PC-9 (cell line): Measurements from ENCODE around the gene UQCRC1. TPM values are rescaled to one million over a fixed set of nuclear protein-coding genes. Genes with fewer than 3 reads are reported as not detected.

ENCODE experiments used
- BruUV-seq: library from RNA; stranded (reverse); fragments of 400-500 nt; replicated peaks from 2 replicates; lab custom pipeline; 2021; lab: Mats Ljungman, UMichigan
- CTCF ChIA-PET: fragments of 300-600 bp; sonication (Branson Sonifier 250); formaldehyde crosslinking; loops from one replicate; lab custom pipeline; 2022; ENCODE audit warnings: antibody characterized with exemption; lab: Charles Lee
- POLR2A ChIA-PET: fragments of 300-600 bp; sonication (Branson Sonifier 250); formaldehyde crosslinking; loops from one replicate; lab custom pipeline; 2022; ENCODE audit warnings: antibody characterized with exemption; ENCODE audit not compliant: unreplicated experiment; lab: Charles Lee
- DNase-seq, 2 experiments: peaks; one replicate each; pipeline versions ENCODE4 v3.0.0 to v3.0.0-alpha.2; 2015 to 2022; ENCODE audit warnings: mixed read lengths in 1 of 2
- H2AFZ ChIP-seq: fragments of 200-600 bp; sonication (generic); 2 replicates; pipeline ENCODE4 v1.8.1; 2017; ENCODE audit warnings: antibody characterized with exemption
- H3F3A ChIP-seq: fragments of 200-600 bp; sonication (generic); 2 replicates; pipeline ENCODE4 v1.8.1; 2017; ENCODE audit warnings: antibody characterized with exemption, mild to moderate bottlenecking, low read depth; ENCODE audit not compliant: insufficient read depth
- H3K27ac ChIP-seq: fragments of 200-600 bp; sonication (generic); 2 replicates; pipeline ENCODE4 v1.6.1; 2016; ENCODE audit warnings: mixed run types
- H3K27me3 ChIP-seq: fragments of 200-600 bp; sonication (generic); 2 replicates; pipeline ENCODE4 v1.6.1; 2016; ENCODE audit warnings: low read depth, mixed run types; ENCODE audit not compliant: insufficient read depth
- H3K36me3 ChIP-seq: fragments of 200-600 bp; sonication (generic); 2 replicates; pipeline ENCODE4 v1.6.1; 2016; ENCODE audit warnings: low read depth, mixed run types
- H3K4me1 ChIP-seq: fragments of 200-600 bp; sonication (generic); replicated peaks from 2 replicates; pipeline ENCODE4 v1.6.1; 2016; ENCODE audit warnings: mixed run types; ENCODE audit not compliant: insufficient read depth
- H3K4me2 ChIP-seq: fragments of 200-600 bp; sonication (generic); 2 replicates; pipeline ENCODE4 v1.6.1; 2017; ENCODE audit warnings: mixed run types
- H3K4me3 ChIP-seq: fragments of 200-600 bp; sonication (generic); 2 replicates; pipeline ENCODE4 v1.6.1; 2016; ENCODE audit warnings: mixed run types
- H3K79me2 ChIP-seq: fragments of 200-600 bp; sonication (generic); 2 replicates; pipeline ENCODE4 v1.6.1; 2017; ENCODE audit warnings: low read depth, mixed run types
- H3K9me2 ChIP-seq: fragments of 200-600 bp; sonication (generic); 2 replicates; pipeline ENCODE4 v1.8.1; 2017; ENCODE audit warnings: mild to moderate bottlenecking; ENCODE audit not compliant: insufficient read depth
- H3K9me3 ChIP-seq: fragments of 200-600 bp; sonication (generic); 2 replicates; pipeline ENCODE4 v1.8.1; 2016; ENCODE audit warnings: low read depth; ENCODE audit not compliant: insufficient read depth
- H4K20me1 ChIP-seq: fragments of 200-600 bp; sonication (generic); 2 replicates; pipeline ENCODE4 v1.8.1; 2017; ENCODE audit not compliant: insufficient read depth
- EZH2 ChIP-seq: fragments of 200-600 bp; sonication (generic); IDR thresholded peaks from 2 replicates; pipeline ENCODE4 v1.8.0; 2017; ENCODE audit warnings: antibody characterized with exemption, low read depth
- intact Hi-C: fragments of 100-400 bp; cut with micrococcal nuclease; formaldehyde crosslinking; loops from one replicate; pipeline ENCODE4 v1.10.0; 2022; ENCODE audit not compliant: unreplicated experiment
- total RNA-seq: library from RNA; stranded (reverse); gene quantifications from 2 replicates; pipeline ENCODE4 v1.2.3, GENCODE V29; 2021
- TF ChIP-seq, protein P1 (sequence below): fragments of 200-600 bp; sonication (generic); conservative IDR thresholded peaks from 2 replicates; pipeline ENCODE4 v1.6.1; 2017; ENCODE audit warnings: mixed run types, antibody characterized with exemption, mild to moderate bottlenecking, moderate library complexity

Gene UQCRC1
- total RNA-seq, 1 experiment from 2014 or later: 255 TPM

DNA sequence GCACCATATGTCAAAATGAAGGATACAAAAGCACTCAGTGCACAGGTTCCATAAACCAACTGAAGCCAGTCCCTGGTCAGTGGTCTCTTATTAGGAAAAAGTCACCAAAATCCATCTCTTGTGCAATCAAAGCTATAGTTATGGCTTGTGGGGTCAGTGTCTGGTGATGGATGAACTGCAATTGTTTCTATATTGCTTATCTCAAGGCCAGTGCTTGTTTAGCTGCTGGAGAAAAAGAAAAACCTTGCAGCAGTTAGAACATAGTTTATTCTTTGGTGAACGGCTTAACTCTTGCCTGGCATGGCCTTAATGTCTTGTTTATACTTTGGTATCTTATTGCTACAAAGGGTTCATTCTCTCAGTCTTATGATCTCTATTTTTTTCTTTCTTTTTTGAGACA lies 2.9 kb upstream of the UQCRC1 start:
- no TSS peak for BruUV-seq
- Histone ChIP-seq H3K27ac (no peak overlapping the region), H4K20me1 (no peaks in the 10 kb centered on the region), H3F3A (peaks cover 19% of the 10 kb centered on the region), H3K79me2 (peaks cover 19% of the 10 kb centered on the region), H3K9me2 (no peaks in the 10 kb centered on the region), H3K4me1 (peaks cover 28% of the 10 kb centered on the region), H3K36me3 (0 out of 2 replicates have a peak, but pooled peaks cover 3% of the 10 kb centered on the region), H2AFZ (no peak overlapping the region), H3K4me2 (no peak overlapping the region), H3K9me3 (peaks cover 13% of the 10 kb centered on the region), H3K27me3 (no peaks in the 10 kb centered on the region), H3K4me3 (no peak overlapping the region)
- POLR2A ChIA-PET: no interaction called here
- CTCF ChIA-PET: no interaction called here
- no peak for DNase-seq
- TF ChIP-seq, protein P1, sequence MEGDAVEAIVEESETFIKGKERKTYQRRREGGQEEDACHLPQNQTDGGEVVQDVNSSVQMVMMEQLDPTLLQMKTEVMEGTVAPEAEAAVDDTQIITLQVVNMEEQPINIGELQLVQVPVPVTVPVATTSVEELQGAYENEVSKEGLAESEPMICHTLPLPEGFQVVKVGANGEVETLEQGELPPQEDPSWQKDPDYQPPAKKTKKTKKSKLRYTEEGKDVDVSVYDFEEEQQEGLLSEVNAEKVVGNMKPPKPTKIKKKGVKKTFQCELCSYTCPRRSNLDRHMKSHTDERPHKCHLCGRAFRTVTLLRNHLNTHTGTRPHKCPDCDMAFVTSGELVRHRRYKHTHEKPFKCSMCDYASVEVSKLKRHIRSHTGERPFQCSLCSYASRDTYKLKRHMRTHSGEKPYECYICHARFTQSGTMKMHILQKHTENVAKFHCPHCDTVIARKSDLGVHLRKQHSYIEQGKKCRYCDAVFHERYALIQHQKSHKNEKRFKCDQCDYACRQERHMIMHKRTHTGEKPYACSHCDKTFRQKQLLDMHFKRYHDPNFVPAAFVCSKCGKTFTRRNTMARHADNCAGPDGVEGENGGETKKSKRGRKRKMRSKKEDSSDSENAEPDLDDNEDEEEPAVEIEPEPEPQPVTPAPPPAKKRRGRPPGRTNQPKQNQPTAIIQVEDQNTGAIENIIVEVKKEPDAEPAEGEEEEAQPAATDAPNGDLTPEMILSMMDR: no peak
- TF ChIP-seq EZH2: no peak
- intact Hi-C loops: no loop called here

DNA sequence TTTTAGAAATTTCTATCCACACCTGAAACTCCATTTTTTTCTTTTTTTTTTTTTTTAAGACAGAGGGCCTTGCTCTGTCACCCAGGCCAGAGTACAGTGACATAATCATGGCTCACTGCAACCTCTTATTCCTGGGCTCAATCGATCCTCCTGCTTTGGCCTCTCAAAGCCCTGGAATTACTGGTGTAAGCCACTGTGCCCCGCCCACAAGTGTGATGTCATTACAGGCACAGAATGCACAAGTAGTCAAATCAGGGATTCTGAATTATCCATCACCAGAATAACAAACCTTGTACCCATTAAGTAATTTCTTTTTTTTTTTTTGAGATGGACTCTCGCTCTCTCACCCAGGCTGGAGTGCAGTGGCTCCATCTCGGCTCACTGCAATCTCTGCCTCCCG lies 1.9 kb downstream of the UQCRC1 start:
- no peak overlapping the region for H3K27ac ChIP-seq
- H3K27me3 ChIP-seq: no peaks in the 10 kb centered on the region
- no peak overlapping the region for H3K4me3 ChIP-seq
- H3F3A ChIP-seq: peaks cover 5% of the 10 kb centered on the region; the same call in 1 of the 2 replicates
- no peaks in the 10 kb centered on the region for H4K20me1 ChIP-seq
- ChIA-PET POLR2A (interaction anchor here (0.7 kb wide), 1 partner anchor 20 kb away, joined by 3 read pairs; no protein-coding TSS in a partner anchor), CTCF (no interaction called here)
- no peaks in the 10 kb centered on the region for H3K9me2 ChIP-seq
- peaks cover 3% of the 10 kb centered on the region; the same call in 1 of the 2 replicates for H3K36me3 ChIP-seq
- intact Hi-C loops: no loop called here
- peaks cover 19% of the 10 kb centered on the region for H3K79me2 ChIP-seq
- peaks cover 11% of the 10 kb centered on the region for H3K4me1 ChIP-seq
- no peak overlapping the region for H2AFZ ChIP-seq
- DNase-seq: no peak
- H3K4me2 ChIP-seq: no peak overlapping the region; the same call in 1 of the 2 replicates
- no peaks in the 10 kb centered on the region for H3K9me3 ChIP-seq
- TF ChIP-seq, protein P1: no peak
- TF ChIP-seq EZH2: no peak
- BruUV-seq: no TSS peak

DNA sequence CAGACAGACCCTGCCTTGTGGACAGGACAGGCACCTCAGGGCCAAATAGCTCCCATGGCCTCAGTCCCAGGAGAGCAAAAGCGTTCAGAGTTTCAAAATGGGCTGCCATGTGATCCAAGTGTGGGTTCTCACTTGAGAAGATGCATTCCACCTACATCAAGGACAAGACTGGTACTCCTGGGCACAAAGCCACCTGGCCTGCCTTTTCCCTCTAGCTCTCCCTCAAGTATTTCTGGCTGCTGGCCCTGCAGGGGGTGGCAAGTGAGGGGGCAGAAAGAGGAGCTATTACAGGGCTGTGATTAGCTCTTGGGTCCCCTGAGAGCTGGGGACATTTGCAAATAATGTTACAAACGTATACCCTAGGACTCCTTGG lies 7.8 kb downstream of the UQCRC1 start:
- CTCF ChIA-PET: no interaction called here
- Histone ChIP-seq H3K9me2 (no peaks in the 10 kb centered on the region), H3K9me3 (no peaks in the 10 kb centered on the region), H3F3A (peaks cover 27% of the 10 kb centered on the region), H3K36me3 (no peaks in the 10 kb centered on the region; the same call in 1 of the 2 replicates), H3K27ac (no peak overlapping the region), H3K4me2 (no peak overlapping the region), H4K20me1 (no peaks in the 10 kb centered on the region), H3K27me3 (no peaks in the 10 kb centered on the region), H3K4me3 (no peak overlapping the region), H3K79me2 (no peaks in the 10 kb centered on the region), H2AFZ (no peak overlapping the region), H3K4me1 (peaks cover 31% of the 10 kb centered on the region)
- BruUV-seq: no TSS peak
- TF ChIP-seq, protein P1: no peak
- TF ChIP-seq EZH2: no peak
- no peak for DNase-seq
- POLR2A ChIA-PET: no interaction called here
- intact Hi-C loops: no loop called here
